H9 (cell line): Measurements from ENCODE around the gene OLFM1. TPM values are rescaled to one million over a fixed set of nuclear protein-coding genes. Genes with fewer than 3 reads are reported as not detected.

Experiments used
- DNase-seq: peaks from one replicate; pipeline ENCODE4 v3.0.0-alpha.2; 2017
- H2AFZ ChIP-seq: one replicate; pipeline ENCODE4 v1.6.1; 2013; ENCODE audit warnings: mild to moderate bottlenecking, low read length, control low read depth, moderate library complexity
- H2AK5ac ChIP-seq: 2 replicates; pipeline ENCODE4 v1.6.1; 2013; ENCODE audit warnings: low read length, control low read depth, mixed read lengths; ENCODE audit not compliant: insufficient read length
- H2BK120ac ChIP-seq: one replicate; pipeline ENCODE4 v1.6.1; 2013; ENCODE audit warnings: low read depth, mild to moderate bottlenecking, low read length, control low read depth, inconsistent platforms; ENCODE audit not compliant: poor library complexity, severe bottlenecking
- H2BK12ac ChIP-seq: 2 replicates; pipeline ENCODE4 v1.6.1; 2013; ENCODE audit warnings: low read length, control low read depth, mixed read lengths, low read depth; ENCODE audit not compliant: insufficient read length
- H2BK15ac ChIP-seq: 2 replicates; pipeline ENCODE4 v1.6.1; 2013; ENCODE audit warnings: low read depth, low read length, control low read depth
- H2BK20ac ChIP-seq: one replicate; pipeline ENCODE4 v1.6.1; 2013; ENCODE audit warnings: low read depth, mild to moderate bottlenecking, low read length, control low read depth, inconsistent platforms; ENCODE audit not compliant: poor library complexity, severe bottlenecking
- H2BK5ac ChIP-seq: 2 replicates; pipeline ENCODE4 v1.6.1; 2013; ENCODE audit warnings: low read length, control low read depth, mixed read lengths; ENCODE audit not compliant: insufficient read length
- H3K14ac ChIP-seq: 2 replicates; pipeline ENCODE4 v1.6.1; 2013; ENCODE audit warnings: low read length, control low read depth; ENCODE audit not compliant: insufficient read depth
- H3K18ac ChIP-seq: 2 replicates; pipeline ENCODE4 v1.6.1; 2013; ENCODE audit warnings: low read depth, mild to moderate bottlenecking, mixed read lengths, low read length, control low read depth; ENCODE audit not compliant: insufficient read length
- H3K23ac ChIP-seq: 2 replicates; pipeline ENCODE4 v1.6.1; 2013; ENCODE audit warnings: low read length, control low read depth, mixed read lengths, low read depth; ENCODE audit not compliant: insufficient read length
- H3K23me2 ChIP-seq: 2 replicates; pipeline ENCODE4 v1.6.1; 2013; ENCODE audit warnings: low read depth, mild to moderate bottlenecking, mixed read lengths, low read length, control low read depth; ENCODE audit not compliant: insufficient read length, poor library complexity, severe bottlenecking
- H3K27ac ChIP-seq: 2 replicates; pipeline ENCODE4 v1.5.1; 2013; ENCODE audit warnings: low read length, control low read depth, mixed read lengths, low read depth; ENCODE audit not compliant: insufficient read length
- H3K27me3 ChIP-seq: 2 replicates; pipeline ENCODE4 v1.6.1; 2013; ENCODE audit warnings: low read length, control low read depth, inconsistent platforms; ENCODE audit not compliant: insufficient read depth
- H3K4ac ChIP-seq: 2 replicates; pipeline ENCODE4 v1.6.1; 2013; ENCODE audit warnings: low read depth, mild to moderate bottlenecking, control low read depth, inconsistent platforms, low read length, moderate library complexity
- H3K4me1 ChIP-seq: 2 replicates; pipeline ENCODE4 v1.6.1; 2013; ENCODE audit warnings: low read length, control low read depth, inconsistent platforms; ENCODE audit not compliant: insufficient read depth
- H3K4me2 ChIP-seq: 2 replicates; pipeline ENCODE4 v1.6.1; 2013; ENCODE audit warnings: low read length, control low read depth, mixed read lengths; ENCODE audit not compliant: insufficient read length, insufficient read depth
- H3K56ac ChIP-seq: 2 replicates; pipeline ENCODE4 v1.6.1; 2013; ENCODE audit warnings: low read depth, mild to moderate bottlenecking, mixed read lengths, low read length, control low read depth; ENCODE audit not compliant: insufficient read length
- H3K79me1 ChIP-seq: 2 replicates; pipeline ENCODE4 v1.6.1; 2013; ENCODE audit warnings: low read depth, mild to moderate bottlenecking, moderate library complexity, low read length, control low read depth, inconsistent platforms; ENCODE audit not compliant: insufficient read depth, poor library complexity, severe bottlenecking
- H3K79me2 ChIP-seq: 2 replicates; pipeline ENCODE4 v1.6.1; 2013; ENCODE audit warnings: low read length, control low read depth, inconsistent platforms; ENCODE audit not compliant: insufficient read depth
- H3K9ac ChIP-seq: 2 replicates; pipeline ENCODE4 v1.6.1; 2013; ENCODE audit warnings: low read length, control low read depth, mixed read lengths; ENCODE audit not compliant: insufficient read length; ENCODE audit errors: extremely low read depth
- H3K9me3 ChIP-seq: one replicate; pipeline ENCODE4 v1.6.1; 2013; ENCODE audit warnings: low read depth, low read length, inconsistent platforms; ENCODE audit not compliant: control insufficient read depth
- H3T11ph ChIP-seq: one replicate; pipeline ENCODE4 v1.6.1; 2013; ENCODE audit warnings: mild to moderate bottlenecking, low read length, control low read depth, inconsistent platforms
- H4K20me1 ChIP-seq: one replicate; pipeline ENCODE4 v1.6.1; 2013; ENCODE audit not compliant: control insufficient read depth, insufficient read length, insufficient read depth
- H4K5ac ChIP-seq: 2 replicates; pipeline ENCODE4 v1.6.1; 2013; ENCODE audit warnings: low read depth, mild to moderate bottlenecking, mixed read lengths, low read length, control low read depth; ENCODE audit not compliant: insufficient read length
- H4K8ac ChIP-seq: replicated peaks from 2 replicates; pipeline ENCODE4 v1.6.1; 2013; ENCODE audit warnings: low read length, control low read depth, mixed read lengths, low read depth; ENCODE audit not compliant: insufficient read length
- H4K91ac ChIP-seq: 2 replicates; pipeline ENCODE4 v1.6.1; 2013; ENCODE audit warnings: low read depth, mild to moderate bottlenecking, moderate library complexity, mixed read lengths, low read length, control low read depth; ENCODE audit not compliant: insufficient read length
- H3K27ac Mint-ChIP-seq, 3 experiments: 2 replicates in 2 of 3; 3 replicates in 1 of 3; pipeline ENCODE4 v1.8.0; 2020 to 2021; ENCODE audit warnings: mixed read lengths in 3 of 3, mild to moderate bottlenecking in 1 of 3, moderate library complexity in 1 of 3
- H3K27me3 Mint-ChIP-seq: 2 replicates; pipeline ENCODE4 v1.8.0; 2021; ENCODE audit warnings: low read depth, mild to moderate bottlenecking, moderate library complexity, mixed read lengths
- H3K36me3 Mint-ChIP-seq, 3 experiments: 2 replicates in 2 of 3; 3 replicates in 1 of 3; pipeline ENCODE4 v1.8.0; 2020 to 2021; ENCODE audit warnings: low read depth in 3 of 3, mixed read lengths in 3 of 3; ENCODE audit not compliant: insufficient read depth in 1 of 3
- H3K4me1 Mint-ChIP-seq, 2 experiments: 2 replicates each; pipeline ENCODE4 v1.8.0; 2020; ENCODE audit warnings: mixed read lengths in 2 of 2
- H3K4me3 Mint-ChIP-seq, 2 experiments: 2 replicates in 1 of 2; 3 replicates in 1 of 2; pipeline ENCODE4 v1.8.0; 2020 to 2021; ENCODE audit warnings: mild to moderate bottlenecking in 2 of 2, mixed read lengths in 2 of 2, moderate library complexity in 1 of 2
- H3K9me3 Mint-ChIP-seq, 2 experiments: 2 replicates in 1 of 2; 3 replicates in 1 of 2; pipeline ENCODE4 v1.8.0; 2020; ENCODE audit warnings: mild to moderate bottlenecking in 2 of 2, mixed read lengths in 2 of 2, moderate library complexity in 1 of 2
- WGBS: extraction: QIAGEN DNeasy Blood & Tissue Kit; methylation state at CpG from one replicate; pipeline ENCODE4 v1.1.7; 2013; ENCODE audit warnings: missing lambda C conversion rate, low lambda C conversion rate, mixed read lengths; ENCODE audit not compliant: insufficient read length; ENCODE audit errors: extremely low coverage; 5-methylcytosine and 5-hydroxymethylcytosine counted together
- total RNA-seq: library from RNA; stranded (reverse); gene quantifications from 2 replicates; pipeline ENCODE4 v1.2.1, GENCODE V29; 2021
- TF ChIP-seq, protein P1 (sequence below): fragments of 200-600 bp; sonication (generic); conservative IDR thresholded peaks from 3 replicates; pipeline ENCODE4 v1.8.0; 2021; ENCODE audit warnings: antibody characterized with exemption, mild to moderate bottlenecking

OLFM1 gene
- total RNA-seq, 1 experiment from 2014 or later = 34.1 TPM

DNA sequence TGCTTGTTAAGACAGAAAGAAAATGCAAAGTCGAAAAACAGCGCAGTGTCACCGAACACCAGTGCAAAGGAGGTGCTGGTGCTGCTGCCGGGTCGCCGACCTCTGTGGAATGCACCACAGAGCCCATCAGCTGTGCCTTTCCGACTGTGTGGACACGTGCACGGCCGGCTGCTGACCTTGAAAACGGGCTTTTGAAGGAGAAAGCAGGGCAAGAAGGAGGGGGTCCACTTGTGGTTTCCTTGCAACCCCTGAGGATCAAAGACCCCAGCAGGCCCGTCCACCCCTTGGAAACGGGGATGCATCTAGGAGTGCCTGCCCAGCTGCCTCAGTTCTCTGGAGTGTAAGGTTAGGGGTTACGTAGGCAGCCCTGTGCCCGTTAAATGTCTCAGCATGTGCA, 6.2 kb upstream of the OLFM1 start:
- Histone ChIP-seq H3K27ac (no peak overlapping the region), H4K91ac (no peak overlapping the region), H3K23ac (no peak overlapping the region), H3K4me2 (no peak overlapping the region), H3K4ac (no peak overlapping the region), H2AK5ac (no peak overlapping the region), H3K79me2 (no peaks in the 10 kb centered on the region), H3K18ac (no peak overlapping the region), H3K23me2 (peaks cover under 1% of the 10 kb centered on the region), H4K8ac (no peak overlapping the region), H2BK12ac (no peak overlapping the region), H4K20me1 (no peaks in the 10 kb centered on the region), H3K9me3 (no peaks in the 10 kb centered on the region), H3K79me1 (no peaks in the 10 kb centered on the region), H2BK120ac (no peak overlapping the region), H3K27me3 (no peaks in the 10 kb centered on the region), H2AFZ (no peak overlapping the region), H4K5ac (no peak overlapping the region), H3T11ph (no peak overlapping the region), H2BK5ac (no peak overlapping the region), H2BK20ac (no peak overlapping the region), H3K14ac (no peak overlapping the region), H2BK15ac (no peak overlapping the region), H3K56ac (no peak overlapping the region), H3K9ac (no peak overlapping the region), H3K4me1 (no peaks in the 10 kb centered on the region)
- Mint-ChIP-seq H3K36me3 (no peaks in the 10 kb centered on the region; a peak in 1 of 7 replicates), H3K27ac (no peak overlapping the region), H3K9me3 (no peaks in the 10 kb centered on the region), H3K4me1 (peaks cover 18 to 22% of the 10 kb centered on the region in 2 experiments), H3K4me3 (no peak overlapping the region), H3K27me3 (peaks cover 54% of the 10 kb centered on the region)
- WGBS = no CpG with 5 or more reads among the region's 15 CpGs
- DNase-seq = peak; percentile 9
- TF ChIP-seq, protein P1, sequence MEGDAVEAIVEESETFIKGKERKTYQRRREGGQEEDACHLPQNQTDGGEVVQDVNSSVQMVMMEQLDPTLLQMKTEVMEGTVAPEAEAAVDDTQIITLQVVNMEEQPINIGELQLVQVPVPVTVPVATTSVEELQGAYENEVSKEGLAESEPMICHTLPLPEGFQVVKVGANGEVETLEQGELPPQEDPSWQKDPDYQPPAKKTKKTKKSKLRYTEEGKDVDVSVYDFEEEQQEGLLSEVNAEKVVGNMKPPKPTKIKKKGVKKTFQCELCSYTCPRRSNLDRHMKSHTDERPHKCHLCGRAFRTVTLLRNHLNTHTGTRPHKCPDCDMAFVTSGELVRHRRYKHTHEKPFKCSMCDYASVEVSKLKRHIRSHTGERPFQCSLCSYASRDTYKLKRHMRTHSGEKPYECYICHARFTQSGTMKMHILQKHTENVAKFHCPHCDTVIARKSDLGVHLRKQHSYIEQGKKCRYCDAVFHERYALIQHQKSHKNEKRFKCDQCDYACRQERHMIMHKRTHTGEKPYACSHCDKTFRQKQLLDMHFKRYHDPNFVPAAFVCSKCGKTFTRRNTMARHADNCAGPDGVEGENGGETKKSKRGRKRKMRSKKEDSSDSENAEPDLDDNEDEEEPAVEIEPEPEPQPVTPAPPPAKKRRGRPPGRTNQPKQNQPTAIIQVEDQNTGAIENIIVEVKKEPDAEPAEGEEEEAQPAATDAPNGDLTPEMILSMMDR = no peak
